HG03108 (cell line): ENCODE results near the gene ATP2B1.

Experiments
- ATAC-seq: cut with Tn5 transposase; IDR thresholded peaks from one replicate; pipeline ENCODE4 v1.9.1; 2021; ENCODE audit warnings: moderate library complexity; ENCODE audit not compliant: unreplicated experiment

Gene ATP2B1

DNA sequence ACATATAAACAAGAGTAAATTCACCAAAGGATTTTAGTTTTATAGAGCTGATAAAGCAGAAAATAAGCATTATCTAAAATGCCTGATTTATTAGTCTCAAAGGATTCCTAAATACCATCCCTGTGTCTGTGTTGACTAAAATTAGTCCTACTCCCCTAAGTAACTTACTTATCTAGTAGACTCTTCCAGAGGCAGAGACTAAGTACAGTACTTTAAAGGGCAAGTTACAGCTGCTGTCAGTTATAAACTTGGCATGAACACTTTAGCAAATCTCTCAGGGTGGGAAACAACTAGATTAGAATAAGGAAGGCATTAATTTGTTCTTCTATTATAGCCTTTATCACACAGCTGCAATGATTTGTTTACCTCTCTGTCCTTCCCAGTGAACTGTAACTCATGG, 46.0 kb downstream of the ATP2B1 start:
- no peak for ATAC-seq

DNA sequence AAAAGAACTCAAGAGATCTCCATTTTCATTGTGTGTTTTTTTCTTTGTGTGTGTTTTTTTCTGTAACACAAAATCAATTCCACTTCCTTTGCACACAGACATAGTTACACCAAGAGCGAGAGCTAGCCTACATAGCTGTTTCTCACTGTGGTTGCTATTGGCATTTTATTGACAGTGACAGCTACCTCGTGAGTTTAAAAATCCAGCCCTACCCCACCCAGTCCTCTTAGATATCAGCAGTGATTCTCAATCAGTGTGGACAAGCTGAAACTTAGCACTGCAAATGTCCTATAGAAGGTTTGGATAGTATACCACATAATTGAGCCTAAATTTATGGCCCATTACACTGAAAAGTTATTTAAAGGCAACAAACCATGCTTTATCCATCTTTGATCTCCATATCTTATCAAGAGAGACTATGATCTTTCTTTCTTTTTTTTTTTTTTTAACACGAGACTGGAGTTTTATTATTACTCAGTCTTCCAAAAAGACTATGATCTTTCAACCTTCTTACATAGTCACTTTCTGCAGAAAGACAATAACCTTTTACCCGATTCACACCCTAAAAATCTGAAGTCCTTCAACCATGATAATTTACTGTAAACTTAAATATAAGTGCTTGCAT, 46.8 kb downstream of the ATP2B1 start:
- ATAC-seq, result no peak

DNA sequence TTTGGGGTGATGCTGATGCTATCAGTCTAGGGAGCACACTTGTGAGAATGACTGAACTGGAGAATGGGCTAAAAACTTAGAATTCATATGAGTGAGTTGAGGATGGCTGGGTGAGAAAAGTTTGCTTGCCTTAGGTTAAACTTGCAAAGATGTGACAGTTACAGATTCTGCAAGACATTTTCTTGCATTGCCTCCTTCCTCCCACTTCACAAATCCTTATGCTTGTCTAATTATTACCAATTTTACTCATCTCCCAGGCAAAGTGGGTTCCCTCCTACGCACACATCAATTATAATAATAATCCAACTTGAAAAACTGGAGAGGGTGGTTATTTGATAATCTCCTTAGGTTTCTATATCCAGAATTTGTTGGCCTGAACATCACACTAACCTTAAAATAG, 50.9 kb downstream of the ATP2B1 start:
- no peak for ATAC-seq

DNA sequence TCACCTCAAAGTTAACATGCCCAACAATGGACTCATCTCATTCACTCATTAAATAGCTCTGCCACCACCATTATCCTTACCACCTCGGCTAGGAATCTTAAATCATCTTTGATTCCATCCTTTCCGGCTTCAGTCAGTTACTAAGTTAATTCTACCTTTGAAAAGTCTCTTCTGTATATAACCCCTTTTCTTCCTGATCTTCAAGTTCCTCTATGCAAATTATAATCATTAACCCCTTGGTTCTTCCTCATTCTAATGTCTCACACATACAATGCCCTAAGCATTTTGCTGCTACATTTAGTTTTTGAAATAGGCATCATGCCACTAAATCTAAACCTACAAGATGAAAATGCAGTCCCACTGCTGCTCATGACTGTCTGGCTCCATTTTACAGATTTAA, 51.6 kb downstream of the ATP2B1 start:
- no peak for ATAC-seq

DNA sequence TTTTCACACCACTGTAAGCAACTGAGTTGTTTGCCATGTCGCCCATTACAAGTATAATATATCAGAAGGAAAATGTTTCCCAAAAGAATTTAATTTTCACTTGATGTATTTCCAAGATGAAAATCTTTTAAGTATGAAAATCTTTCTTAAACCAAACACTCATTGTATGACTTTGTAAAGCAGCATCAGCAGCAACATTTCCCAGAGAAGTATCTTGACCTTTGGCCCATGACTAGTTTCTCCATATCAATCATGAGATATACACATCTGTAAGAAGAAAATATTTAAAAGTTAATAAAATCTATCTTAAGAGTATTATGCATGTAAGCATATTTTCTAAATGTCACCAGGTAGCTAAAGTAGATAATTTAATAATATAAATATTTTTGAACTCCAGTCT, 52.8 kb downstream of the ATP2B1 start:
- no peak for ATAC-seq

DNA sequence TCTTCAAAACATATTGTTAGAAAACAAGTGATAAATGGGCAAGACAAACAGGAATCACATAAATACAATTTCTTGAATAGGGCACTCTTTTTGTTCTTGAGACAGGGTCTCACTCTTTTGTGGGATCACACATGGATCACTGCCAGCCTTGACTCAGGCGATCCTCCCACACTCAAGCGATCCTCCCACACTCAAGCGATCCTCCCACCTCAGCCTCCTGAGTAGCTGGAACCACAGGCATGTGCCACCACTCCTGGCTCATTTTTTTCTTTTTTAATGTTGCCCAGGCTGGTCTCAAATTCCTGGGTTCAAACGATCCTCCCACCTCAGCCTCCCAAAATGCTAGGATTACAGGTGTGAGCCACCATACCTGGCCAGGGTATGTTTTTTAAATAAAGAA, 57.4 kb downstream of the ATP2B1 start:
- no peak for ATAC-seq

DNA sequence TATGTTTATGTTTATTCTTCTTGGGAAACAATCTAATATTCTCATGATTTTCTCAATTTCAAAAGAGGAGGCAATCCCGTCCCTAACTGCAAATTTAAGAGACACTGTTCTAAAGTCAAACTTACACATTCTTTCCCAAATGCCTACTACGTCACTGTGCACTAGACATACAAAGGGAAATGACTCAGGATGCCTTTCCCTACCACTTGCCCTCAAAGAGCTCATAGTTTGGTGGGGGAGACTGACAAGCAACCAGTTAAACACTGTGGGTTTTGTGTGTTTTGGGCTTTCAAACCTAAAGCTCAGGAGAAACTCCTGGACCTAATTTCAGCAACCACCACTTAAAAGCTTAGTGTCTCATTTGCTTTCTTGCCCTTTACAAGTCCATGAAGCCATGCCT, 58.4 kb downstream of the ATP2B1 start:
- no peak for ATAC-seq

DNA sequence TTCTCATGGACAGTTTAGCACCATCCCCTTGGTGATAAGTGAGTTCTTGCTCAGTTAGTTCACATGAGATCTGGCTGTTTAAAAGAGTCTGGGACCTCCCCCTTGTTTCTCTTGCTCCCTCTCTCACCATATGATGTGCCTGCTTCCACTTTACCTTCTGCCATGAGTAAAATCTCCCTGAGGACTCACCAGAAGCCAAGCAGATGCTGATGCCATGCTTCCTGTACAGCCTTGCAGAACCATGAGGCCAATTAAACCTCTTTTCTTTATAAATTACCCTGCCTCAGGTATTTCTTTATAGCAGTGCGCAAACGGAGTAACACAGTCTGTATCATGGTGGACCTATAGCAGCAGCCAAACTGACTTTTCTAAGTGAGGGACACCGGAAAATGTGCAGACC, 58.8 kb downstream of the ATP2B1 start:
- no peak for ATAC-seq

DNA sequence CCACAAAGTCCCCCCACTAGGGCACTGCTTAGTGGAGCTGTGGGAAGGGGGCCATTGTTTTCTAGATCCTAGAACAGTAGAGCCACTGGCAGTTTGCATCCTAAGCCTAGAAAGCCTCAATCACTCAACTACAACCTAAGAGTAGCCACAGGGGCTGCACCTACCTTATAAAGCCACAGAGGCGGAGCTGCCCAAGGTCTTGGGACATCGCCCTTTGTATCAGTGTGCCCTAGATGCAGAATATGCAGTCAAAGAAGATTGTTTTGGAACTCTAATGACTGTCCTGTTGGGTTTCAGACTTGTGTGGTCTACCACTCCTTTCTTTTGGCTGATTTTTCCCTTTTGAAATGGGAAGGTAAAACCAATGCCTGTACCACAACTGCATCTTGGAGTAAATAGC, 59.5 kb downstream of the ATP2B1 start:
- no peak for ATAC-seq

DNA sequence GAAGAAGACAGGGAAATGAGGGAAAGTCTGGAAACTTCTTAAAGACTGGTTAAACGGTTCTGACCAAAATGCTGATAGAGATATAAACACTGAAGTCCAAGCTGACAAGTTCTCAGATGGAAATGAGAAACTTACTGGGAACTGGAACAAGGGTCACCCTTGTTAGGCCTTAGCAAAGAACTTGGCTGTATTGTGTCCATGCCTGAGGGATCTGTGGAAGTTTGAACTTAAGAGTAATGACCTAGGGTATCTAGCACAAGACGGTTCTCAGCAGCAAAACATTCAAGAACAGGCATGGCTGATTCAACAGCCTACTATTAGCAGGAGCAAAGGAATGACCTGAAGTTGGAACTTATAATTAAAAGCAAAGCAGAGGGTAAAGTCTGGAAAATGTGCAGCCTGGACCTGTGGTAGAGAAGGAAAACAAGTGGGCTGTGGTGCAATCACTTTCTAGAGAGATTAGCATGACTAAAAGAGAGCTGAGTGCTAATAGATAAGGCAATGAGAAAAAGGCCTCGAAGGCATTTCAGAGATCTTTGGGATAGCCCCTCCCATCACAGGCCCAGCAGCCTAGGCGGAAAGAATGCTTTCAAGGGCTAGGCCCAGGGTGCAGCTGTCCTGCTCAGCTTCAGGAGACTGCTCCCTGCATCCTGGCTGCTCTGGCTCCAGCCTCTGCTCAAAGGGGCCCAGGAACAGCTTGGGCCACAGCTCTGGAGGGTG, 60.3 kb downstream of the ATP2B1 start:
- no peak for ATAC-seq

DNA sequence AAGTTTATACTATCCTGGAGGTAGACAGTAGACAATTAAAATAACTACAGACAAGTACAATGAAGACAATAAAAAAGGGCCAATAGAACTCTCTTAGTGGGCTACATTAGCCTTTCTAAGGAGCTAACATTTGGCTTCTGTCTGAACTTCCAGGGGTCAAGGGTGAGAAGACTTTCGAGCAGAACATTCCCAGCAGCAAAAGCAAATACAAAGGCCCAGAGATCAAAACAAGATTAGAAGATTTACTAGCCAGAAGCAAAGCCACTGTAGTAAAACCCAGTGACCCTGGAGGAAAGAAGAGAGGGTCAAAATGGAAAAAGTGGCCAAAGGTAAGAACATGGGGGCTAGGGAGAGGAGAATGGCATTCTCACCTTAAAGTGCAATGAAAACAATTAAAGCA, 63.2 kb downstream of the ATP2B1 start:
- no peak for ATAC-seq

DNA sequence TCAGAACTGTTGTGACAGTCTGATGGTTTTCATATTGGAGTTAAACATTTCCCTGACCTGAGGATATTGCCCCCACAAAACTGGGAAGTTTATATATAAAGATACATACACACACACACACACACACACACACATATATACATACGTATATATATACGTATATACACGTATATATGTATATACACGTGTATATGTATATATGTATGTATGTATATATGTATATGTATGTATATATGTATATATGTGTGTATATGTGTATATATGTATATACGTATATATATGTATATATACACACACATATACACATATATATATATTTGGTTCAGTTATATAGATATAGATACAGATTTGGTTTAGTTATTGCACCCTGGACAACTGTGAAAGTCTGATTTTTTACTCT, 65.7 kb downstream of the ATP2B1 start:
- no peak for ATAC-seq

DNA sequence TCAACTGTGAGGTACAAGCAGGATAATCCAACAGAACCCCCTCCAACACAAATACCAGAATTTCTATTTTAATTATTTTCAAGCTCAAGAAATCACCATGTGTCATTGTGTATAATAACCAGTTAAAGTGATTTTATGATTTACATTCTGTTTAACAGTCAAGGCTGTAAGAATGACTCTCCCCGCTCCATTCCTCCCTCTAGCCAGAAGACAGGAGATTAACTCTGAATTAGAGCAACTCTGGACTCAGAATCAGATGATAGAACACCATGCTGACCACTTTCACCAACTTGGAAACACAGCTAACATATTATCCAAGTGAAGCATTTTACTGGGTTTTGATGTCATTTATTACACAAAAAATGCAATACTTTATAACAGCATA, 71.9 kb downstream of the ATP2B1 start:
- ATAC-seq, result no peak

DNA sequence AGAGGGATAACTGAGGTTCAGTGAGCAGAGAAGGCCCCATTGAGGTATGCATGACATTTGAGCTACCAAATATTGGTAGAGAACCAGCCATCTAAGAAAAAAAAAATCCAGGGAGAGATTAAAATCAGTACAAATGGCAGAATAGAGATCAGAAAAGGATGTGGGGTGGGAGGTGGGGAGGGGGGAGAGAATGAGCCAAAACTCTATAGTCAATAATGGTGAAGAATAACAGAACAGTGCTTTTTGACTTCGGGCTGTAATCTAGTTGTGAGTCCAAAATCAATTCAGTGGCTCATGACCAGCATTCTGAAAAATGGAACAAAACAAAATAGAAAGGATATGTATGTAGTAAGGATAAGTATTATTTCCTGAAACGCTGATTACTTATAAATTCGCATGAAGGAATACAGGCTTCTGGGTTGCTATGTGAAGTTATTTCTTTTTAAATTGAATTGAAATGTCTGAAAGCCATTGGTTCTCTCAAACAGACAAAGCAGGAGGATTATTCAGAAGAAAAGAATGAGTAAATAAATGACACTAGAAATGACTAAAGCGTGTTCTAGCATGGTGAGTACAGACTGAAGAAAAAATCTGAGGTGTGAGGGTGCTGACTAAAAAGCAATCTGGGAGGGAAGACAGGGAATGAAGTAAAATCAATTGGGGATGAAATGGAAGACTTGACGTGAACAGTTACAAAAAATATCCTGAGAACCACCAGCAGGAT, 72.4 kb downstream of the ATP2B1 start:
- no peak for ATAC-seq

DNA sequence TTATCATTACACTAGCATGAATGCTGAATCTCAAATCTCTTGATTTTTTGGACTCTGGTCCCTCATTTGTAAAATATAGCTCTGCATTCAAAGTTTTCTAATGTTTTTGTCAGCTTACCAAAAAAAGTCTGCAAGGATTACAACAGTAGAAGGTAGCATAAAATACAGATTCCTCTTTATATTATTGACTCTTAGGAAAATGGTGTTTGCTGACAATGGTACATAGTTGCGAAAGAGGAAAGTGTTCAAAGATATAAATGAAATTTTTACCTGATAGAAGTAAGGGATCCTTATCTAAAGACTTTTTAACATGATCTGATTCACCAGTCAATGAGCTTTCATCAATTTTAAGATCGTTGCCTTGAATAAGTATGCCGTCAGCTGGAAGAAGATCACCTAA, 74.1 kb downstream of the ATP2B1 start:
- ATAC-seq, result no peak

DNA sequence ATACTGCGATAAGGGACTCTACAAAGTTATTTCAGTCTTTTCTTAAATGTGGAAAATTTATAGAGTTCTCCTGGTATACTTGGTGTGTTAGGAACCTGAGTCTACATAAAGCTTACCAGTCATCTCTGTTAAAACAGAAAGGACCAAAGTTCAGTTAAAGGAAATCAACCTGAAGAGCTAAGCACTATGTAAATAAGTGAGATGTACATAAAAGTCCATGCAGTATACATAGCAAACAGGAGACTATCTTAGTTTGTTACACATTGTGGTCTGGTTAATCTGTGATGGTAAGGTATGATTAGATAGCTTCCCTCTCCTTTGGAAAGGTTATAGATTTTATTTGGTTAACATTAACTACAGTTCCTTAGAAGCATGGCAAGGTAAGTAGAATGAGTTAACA, 75.9 kb downstream of the ATP2B1 start:
- ATAC-seq, result no peak

DNA sequence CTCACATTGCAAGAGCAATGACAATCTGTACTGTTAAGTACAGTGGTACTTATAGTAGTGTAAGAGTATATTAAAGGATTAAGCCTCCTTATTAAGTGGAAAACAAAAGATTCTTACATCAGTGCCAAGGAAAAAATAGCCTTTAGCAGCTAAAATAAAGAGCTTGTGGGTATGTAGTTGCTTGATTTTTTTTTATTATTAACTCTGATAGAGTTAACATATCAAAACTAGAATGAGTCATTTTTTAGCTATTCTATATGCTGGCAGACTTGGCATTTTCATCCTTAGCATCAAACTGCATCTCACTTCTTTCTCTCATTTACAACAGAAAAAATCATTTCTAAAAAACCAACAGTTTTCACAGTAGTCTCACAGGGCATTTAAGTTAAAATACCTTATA, 86.5 kb downstream of the ATP2B1 start:
- no peak for ATAC-seq

DNA sequence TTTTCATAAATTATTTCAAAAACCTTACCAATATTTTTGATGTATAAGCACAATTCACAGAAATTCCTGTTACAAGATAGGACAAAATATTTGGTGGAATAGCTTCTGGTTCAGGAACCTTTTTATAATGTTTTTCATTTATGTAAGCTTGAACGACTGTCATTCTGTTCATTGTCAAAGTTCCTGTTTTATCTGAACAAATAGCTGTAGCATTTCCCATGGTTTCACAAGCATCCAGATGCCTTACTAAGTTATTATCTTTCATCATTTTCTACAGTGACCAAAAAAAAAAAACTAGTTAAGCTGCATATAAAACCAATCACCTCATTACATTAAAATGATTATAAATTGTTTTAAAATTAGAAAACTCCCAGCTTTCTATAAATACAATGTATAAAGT, 87.1 kb downstream of the ATP2B1 start:
- no peak for ATAC-seq

DNA sequence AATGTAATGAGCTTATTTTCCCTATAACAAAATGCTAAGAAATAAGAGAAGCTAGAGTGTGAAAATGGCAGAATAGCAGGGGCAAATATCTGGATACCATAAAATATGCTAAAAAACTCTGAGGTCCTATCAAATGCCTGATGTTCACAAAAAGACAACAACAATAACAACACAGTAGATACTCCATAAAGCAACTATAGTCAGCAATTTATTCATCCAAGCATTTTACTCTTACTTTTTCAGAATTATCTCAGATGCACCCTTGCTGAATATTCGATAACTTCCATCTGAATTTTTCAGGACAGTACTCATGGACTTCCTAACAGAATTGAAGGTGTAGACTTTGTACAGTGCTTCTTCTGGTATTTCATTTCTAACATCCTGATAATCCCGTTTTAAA, 88.9 kb downstream of the ATP2B1 start:
- no peak for ATAC-seq

DNA sequence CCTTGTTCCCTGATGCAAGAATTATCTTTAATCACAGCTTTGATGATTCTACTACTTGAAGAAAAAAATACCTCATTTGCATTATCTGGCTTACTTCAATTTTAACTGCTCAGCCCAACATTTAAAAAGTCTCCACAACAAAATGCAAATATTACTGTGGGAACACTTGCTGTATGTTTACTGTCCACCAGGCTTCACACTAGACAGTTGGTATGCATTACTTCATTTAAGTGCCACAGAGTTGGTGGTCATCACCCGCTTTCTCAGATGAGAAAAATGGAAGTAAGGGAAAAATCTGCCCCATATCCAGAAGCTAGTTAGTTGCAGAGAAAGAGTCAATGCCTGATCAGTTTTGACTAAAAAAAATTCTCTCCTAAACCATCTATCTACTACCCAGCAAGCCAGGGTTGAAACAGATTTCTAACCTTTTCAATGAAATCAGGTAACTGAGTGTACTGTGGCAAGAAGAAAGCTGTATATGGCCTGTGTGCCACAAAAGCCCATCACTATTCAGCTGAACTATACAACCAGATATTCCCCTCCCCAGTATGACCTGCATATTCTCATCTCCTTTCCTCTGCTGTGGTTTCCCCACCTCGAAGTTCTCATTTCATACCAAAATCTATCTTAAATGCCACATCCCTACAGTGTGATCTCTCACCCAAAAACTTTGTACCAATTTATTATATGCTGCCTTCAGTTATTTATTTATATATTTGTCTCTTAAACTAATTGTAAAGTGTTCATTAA, 90.3 kb downstream of the ATP2B1 start:
- ATAC-seq, result no peak

DNA sequence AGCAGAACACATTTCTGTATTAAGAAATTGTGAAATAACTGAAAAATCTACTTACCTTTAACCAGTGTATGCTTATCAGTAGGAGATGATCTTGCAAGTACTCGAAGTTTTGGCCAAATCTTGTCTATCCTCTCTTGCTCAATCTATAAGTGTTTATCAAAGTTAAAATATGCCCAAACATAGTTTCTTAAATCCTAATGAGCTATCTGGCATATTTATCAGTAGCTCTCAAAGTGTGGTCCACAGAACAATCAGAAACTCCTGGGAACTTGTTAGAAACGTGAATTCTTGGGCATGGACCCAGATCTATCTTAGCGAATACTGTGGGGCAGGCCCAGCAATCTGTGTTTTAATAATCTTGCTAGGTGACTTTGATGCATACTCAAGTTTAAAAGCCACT, 98.3 kb downstream of the ATP2B1 start:
- no peak for ATAC-seq

DNA sequence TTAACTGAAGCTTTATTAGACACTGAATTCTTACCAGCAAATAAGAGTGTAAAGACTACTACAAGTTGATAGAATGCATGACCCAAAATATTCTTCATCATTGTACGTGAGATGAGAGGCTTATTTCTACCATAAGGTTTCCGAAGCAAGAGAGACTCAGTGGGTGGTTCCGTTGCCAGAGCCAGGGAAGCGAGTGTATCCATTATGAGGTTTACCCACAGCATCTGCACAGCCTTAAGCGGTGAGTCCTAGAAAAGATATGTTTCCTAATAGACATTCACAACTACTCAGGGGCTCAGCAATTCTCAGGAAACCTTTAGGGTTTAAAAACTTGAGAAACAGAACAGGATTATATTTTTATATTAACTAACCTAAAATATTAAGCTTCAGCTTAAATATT, 105.0 kb downstream of the ATP2B1 start:
- no peak for ATAC-seq
